Measurements from ENCODE around the gene CST6.

The CST6 gene

DNA sequence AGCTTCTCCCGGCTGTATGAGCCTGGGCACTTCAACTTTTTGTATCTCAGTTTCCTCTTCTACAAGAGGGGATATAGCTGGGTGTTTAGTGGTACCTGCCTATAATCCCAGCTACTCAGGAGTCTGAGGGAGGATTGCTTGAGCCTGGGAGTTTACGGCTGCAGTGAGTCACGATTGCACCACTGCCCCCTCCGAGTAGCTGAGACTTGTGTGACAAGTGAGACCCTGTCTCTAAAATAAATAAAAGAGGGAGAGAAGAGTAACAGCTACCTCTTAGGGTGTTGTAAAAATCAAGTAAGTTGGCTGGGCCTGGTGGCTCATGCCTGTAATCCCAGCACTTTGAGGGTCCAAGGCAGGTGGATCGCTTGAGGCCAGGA is 24.5 kb downstream of the CST6 start:
- DNase-seq (ENCODE audit: low read depth) = no peak
- in situ Hi-C loops (cut with HindIII; ENCODE audit: low sequenced_read_pairs) = no loop called here
- TF ChIP-seq, protein P1, sequence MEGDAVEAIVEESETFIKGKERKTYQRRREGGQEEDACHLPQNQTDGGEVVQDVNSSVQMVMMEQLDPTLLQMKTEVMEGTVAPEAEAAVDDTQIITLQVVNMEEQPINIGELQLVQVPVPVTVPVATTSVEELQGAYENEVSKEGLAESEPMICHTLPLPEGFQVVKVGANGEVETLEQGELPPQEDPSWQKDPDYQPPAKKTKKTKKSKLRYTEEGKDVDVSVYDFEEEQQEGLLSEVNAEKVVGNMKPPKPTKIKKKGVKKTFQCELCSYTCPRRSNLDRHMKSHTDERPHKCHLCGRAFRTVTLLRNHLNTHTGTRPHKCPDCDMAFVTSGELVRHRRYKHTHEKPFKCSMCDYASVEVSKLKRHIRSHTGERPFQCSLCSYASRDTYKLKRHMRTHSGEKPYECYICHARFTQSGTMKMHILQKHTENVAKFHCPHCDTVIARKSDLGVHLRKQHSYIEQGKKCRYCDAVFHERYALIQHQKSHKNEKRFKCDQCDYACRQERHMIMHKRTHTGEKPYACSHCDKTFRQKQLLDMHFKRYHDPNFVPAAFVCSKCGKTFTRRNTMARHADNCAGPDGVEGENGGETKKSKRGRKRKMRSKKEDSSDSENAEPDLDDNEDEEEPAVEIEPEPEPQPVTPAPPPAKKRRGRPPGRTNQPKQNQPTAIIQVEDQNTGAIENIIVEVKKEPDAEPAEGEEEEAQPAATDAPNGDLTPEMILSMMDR (IDR thresholded peaks at IDR 0.05; ENCODE audit: low read depth, low read length, missing control alignments) = no peak
- H3K4me3 ChIP-seq (ENCODE audit: low read depth, low read length) = no peak overlapping the region

DNA sequence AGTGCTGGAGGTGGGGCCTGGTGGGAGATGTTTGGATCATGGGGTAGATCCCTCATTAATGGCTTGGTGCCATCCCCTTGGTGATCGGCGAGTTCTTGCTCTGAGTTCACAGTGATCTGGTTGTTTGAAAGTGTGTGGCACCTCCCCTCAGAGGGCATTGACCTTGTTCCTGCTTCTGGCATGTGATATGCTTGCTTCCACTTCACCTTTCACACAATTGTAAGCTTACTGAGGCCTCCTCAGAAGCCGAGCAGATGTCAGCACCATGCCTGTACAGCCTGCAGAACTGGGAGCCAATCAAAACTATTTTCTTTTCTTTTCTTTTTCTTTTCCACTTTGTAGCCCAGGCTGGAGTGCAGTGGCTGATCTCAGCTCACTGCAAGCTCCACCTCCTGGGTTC is 25.5 kb downstream of the CST6 start:
- no peak for DNase-seq (ENCODE audit: low read depth)
- H3K4me3 ChIP-seq (ENCODE audit: low read depth, low read length) = no peak overlapping the region
- TF ChIP-seq, protein P1 (IDR thresholded peaks at IDR 0.05; ENCODE audit: low read depth, low read length, missing control alignments) = no peak
- in situ Hi-C loops (cut with HindIII; ENCODE audit: low sequenced_read_pairs) = no loop called here

DNA sequence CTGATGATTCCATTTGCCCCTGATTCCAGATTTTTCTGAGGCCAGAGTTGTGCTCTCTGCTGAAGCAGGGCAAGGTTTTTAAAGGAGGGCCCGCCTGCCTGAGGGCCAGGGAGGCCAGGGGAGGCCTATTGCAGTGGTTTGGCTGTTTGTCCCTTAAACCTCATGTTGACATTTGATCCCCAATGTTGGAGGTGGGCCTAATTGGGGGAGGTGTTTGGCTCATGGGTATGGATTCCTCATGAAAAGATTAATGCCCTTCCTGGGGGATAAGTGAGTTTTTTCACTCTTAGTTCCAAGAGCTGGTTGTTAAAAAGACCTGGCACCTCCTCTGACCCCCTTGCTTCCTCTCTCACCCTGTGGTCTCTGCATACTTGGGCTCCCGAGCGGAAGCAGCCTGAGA is 28.0 kb downstream of the CST6 start:
- in situ Hi-C loops (cut with HindIII; ENCODE audit: low sequenced_read_pairs) = no loop called here
- DNase-seq (ENCODE audit: low read depth) = no peak
- TF ChIP-seq, protein P1 (IDR thresholded peaks at IDR 0.05; ENCODE audit: low read depth, low read length, missing control alignments) = no peak
- H3K4me3 ChIP-seq (ENCODE audit: low read depth, low read length) = no peak overlapping the region

DNA sequence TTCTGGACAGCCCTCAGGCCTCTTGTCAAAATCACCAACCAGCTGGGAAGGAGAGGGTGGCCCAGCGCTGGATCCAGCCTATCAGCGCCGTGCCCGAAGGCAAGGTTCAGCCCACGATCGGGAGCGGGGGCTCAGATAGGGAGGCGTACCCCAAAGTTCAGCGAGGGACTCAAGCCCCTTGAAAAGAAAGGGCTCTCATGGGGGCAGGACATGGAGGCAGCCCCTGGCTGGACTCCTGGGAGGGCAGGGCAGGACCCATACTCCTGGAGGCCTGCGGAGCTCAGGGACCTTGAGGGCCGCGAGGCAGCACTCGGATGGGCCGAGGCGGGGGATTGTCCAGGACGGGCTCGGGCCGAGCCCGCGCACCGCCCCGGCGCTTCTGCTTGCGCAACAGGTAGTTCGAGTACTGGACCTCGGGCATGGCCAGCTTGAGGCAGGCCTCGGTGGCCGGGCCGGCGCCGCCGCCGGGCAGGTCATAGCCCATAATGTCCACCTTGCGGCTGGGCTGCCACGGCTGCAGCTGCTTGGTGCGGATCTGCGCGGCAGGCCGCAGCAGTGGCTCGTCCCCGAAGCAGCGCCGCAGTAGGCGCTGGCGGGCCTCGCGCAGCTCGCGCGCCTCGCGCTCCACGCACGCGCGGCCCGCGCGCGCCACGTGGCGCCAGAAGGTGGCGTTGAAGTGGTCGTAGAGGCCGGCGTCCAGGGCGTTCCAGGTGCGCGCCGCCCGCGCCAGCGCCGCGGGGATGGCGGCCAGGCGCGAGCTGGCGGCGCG is 30.6 kb downstream of the CST6 start:
- TF ChIP-seq, protein P1 (IDR thresholded peaks at IDR 0.05; ENCODE audit: low read depth, low read length, missing control alignments) = no peak
- H3K4me3 ChIP-seq (ENCODE audit: low read depth, low read length) = no peak overlapping the region
- no peak for DNase-seq (ENCODE audit: low read depth)
- in situ Hi-C loops (cut with HindIII; ENCODE audit: low sequenced_read_pairs) = no loop called here

DNA sequence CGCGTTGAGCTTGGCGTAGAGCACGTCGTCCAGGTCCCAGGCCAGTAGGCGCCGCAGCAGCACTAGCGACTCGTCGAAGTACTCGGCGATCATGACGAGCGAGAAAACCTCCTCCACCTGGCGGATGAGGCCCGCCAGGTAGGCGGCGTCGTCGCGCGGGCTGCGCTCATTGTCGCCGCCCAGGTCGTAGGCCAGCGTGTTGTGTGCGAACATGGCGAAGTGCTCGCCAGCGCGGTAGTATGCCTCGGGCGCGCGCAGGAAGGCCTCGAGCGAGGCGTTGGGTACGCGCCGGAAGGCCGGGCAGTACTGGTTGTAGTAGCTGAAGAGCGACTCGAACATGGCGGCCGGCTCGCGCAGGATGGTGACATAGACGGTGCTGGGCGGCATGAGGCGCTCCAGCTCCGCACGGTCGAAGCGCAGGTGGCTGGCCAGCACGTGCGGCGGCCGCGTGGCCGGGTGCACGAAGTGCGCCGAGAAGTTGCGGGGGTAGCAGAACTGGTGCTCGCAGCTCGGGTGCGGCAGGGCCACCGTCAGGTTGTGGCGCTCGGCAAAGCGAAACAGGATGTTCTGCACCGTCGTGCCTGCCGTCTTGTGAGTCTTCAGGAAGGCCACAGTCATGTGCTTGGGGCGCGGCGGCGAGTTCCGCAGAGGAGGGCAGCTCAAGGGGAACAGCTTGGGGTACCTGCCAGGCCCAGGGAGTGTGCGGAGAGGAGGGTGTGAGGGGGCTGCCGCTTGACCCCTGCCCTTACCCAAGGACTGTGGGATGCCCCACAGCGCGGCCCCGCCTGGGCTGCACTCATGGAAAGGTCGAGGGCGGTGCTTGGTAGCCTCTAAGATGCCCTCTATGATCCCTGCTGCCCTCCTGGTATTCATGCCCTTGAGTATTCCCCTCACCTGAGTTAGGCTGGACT is 31.4 kb downstream of the CST6 start:
- no peak for DNase-seq (ENCODE audit: low read depth)
- H3K4me3 ChIP-seq (ENCODE audit: low read depth, low read length) = no peak overlapping the region
- TF ChIP-seq, protein P1 (IDR thresholded peaks at IDR 0.05; ENCODE audit: low read depth, low read length, missing control alignments) = no peak
- in situ Hi-C loops (cut with HindIII; ENCODE audit: low sequenced_read_pairs) = no loop called here

DNA sequence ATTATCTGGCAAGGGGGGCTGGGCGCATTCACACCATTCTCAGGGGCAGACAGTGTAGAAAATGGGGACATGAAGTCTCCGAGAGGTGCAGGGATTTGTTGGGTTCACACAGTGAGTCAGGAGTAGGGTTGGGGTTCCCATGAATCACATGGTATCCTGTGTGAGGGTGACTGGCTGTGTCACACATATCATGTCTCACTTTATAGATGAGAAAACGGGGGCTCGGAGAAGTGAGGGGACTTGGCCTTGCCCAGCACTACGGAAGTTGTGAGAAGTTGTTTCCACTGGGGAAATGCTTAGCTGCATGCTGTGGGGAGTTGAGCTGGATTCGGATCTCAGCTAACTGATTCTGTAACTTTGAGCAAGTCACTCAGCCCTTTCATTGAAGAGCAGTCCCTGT is 32.9 kb downstream of the CST6 start:
- DNase-seq (ENCODE audit: low read depth) = no peak
- no peak overlapping the region for H3K4me3 ChIP-seq (ENCODE audit: low read depth, low read length)
- TF ChIP-seq, protein P1 (IDR thresholded peaks at IDR 0.05; ENCODE audit: low read depth, low read length, missing control alignments) = no peak
- in situ Hi-C loops (cut with HindIII; ENCODE audit: low sequenced_read_pairs) = no loop called here
